Body of pancreas (tissue), 4 donors: ENCODE results near the gene RAB3GAP1. TPM values are rescaled to one million over a fixed set of nuclear protein-coding genes. Genes with fewer than 3 reads are reported as not detected.
A peak's percentile ranks its signal among the peaks of the same experiment; 100 is the strongest.
"Not testable (repeated sequence)": the region's sequence is repeated elsewhere in the genome, so short reads cannot be mapped to it uniquely, and the experiment has no call there.

Source experiments
- ATAC-seq: fragments of 150-250 bp; one replicate; pipeline ENCODE4 v1.9.1; 2016
- DNase-seq, 4 donors: peaks; one replicate each; pipeline ENCODE4 v3.0.0-alpha.2; 2019
- H3K27ac ChIP-seq, 4 donors: fragments of 200-600 bp; sonication (generic); 1 replicate in 3 of 4; 2 replicates in 1 of 4; pipeline versions ENCODE4 v1.5.1 to v1.6.1; 2016 to 2019; ENCODE audit warnings: mild to moderate bottlenecking in 1 of 4, mixed read lengths in 1 of 4, moderate library complexity in 1 of 4
- H3K27me3 ChIP-seq, 2 donors: fragments of 200-600 bp; sonication (generic); one replicate each; pipeline ENCODE4 v1.6.0; 2016; ENCODE audit warnings: mild to moderate bottlenecking in 1 of 2
- H3K36me3 ChIP-seq, 2 donors: fragments of 200-600 bp; sonication (generic); replicated peaks in 1 of 2; 2 replicates each; pipeline ENCODE4 v1.5.1; 2016; ENCODE audit warnings: low read depth in 2 of 2; ENCODE audit not compliant: insufficient read depth in 1 of 2
- H3K4me1 ChIP-seq: fragments of 200-600 bp; sonication (generic); one replicate; pipeline ENCODE4 v1.6.0; 2016
- H3K4me3 ChIP-seq, 2 donors: fragments of 200-600 bp; sonication (generic); 1 replicate in 1 of 2; 2 replicates in 1 of 2; pipeline ENCODE4 v1.5.1; 2016 to 2019
- H3K9me3 ChIP-seq, 3 donors: fragments of 200-600 bp; sonication (generic); 1 replicate in 2 of 3; 2 replicates in 1 of 3; pipeline ENCODE4 v1.5.1; 2016
- POLR2A ChIP-seq, 3 donors: fragments of 450-650 bp; IDR thresholded peaks; one replicate each; pipeline ENCODE4 v1.6.1; 2016; ENCODE audit warnings: antibody characterized with exemption in 3 of 3, mild to moderate bottlenecking in 2 of 3
- WGBS, 2 donors: methylation state at CpG; one replicate each; pipeline ENCODE4 v1.1.5; 2017; 5-methylcytosine and 5-hydroxymethylcytosine counted together
- intact Hi-C: fragments of 100-400 bp; cut with DNase I; formaldehyde crosslinking; loops from one replicate; pipeline ENCODE4 v1.15.1; 2023
- total RNA-seq, 2 donors: library from RNA; depleted of rRNA; stranded (reverse); fragments of >200 nt; gene quantifications; one replicate each; pipeline ENCODE4 v1.1.0, GENCODE V29; 2016
- TF ChIP-seq, protein P1 (sequence below), 7 experiments: fragments of 450-650 bp in 4 of 7; fragments of 200-600 bp in 3 of 7; sonication (generic) in 3 of 7; IDR thresholded peaks; one replicate each; pipeline ENCODE4 v1.5.1; 2016 to 2019; ENCODE audit warnings: antibody characterized with exemption in 7 of 7

RAB3GAP1 gene
- total RNA-seq, 2 donors from 2014 or later, result 29.3 to 39.2 TPM

GRCh38 chr2:135022952-135023880, 28.9 kb upstream of the RAB3GAP1 start:
- WGBS, 2 donors, result 85 to 87% methylated on average over 10 of the region's 10 CpGs
- no peak overlapping the region for H3K4me3 ChIP-seq

DNA sequence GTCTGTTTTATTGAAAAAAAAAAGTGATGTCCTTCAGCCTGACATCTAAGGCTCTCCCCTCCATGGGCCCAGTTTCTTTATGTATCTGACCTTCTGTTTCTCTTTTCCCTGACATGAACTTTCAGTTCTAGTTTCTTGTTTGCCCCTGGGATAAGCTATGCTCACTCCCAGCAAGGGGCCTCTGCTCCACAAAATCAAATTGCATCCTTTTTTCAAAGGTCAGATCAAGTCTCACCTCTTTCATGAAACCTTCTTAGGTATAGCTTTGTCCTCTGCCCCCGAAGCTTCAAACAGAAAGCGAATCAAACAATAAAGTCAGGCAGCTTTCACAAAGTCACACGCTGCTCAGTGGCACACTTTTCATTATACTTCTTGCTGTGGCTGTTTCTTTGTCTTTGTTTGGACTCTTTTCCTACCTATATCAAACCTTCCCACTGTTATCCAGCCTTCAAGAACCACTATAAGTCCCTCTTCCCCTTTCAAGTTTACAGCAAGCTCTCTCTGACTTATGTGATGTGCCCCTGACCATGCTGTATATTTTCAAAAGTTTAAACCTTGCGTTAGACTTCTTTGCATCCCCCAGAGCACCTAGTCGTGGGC, 28.1 kb upstream of the RAB3GAP1 start:
- no peak for ATAC-seq
- 89 to 93% methylated on average over 5 of the region's 5 CpGs for WGBS, 2 donors
- H3K27me3 ChIP-seq, result no peaks in the 10 kb centered on the region
- H3K27ac ChIP-seq, result no peak overlapping the region
- H3K4me3 ChIP-seq, result no peak overlapping the region
- H3K4me1 ChIP-seq, result peaks cover 2% of the 10 kb centered on the region
- no peak for TF ChIP-seq POLR2A (IDR thresholded peaks at IDR 0.05)
- TF ChIP-seq, protein P1, sequence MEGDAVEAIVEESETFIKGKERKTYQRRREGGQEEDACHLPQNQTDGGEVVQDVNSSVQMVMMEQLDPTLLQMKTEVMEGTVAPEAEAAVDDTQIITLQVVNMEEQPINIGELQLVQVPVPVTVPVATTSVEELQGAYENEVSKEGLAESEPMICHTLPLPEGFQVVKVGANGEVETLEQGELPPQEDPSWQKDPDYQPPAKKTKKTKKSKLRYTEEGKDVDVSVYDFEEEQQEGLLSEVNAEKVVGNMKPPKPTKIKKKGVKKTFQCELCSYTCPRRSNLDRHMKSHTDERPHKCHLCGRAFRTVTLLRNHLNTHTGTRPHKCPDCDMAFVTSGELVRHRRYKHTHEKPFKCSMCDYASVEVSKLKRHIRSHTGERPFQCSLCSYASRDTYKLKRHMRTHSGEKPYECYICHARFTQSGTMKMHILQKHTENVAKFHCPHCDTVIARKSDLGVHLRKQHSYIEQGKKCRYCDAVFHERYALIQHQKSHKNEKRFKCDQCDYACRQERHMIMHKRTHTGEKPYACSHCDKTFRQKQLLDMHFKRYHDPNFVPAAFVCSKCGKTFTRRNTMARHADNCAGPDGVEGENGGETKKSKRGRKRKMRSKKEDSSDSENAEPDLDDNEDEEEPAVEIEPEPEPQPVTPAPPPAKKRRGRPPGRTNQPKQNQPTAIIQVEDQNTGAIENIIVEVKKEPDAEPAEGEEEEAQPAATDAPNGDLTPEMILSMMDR (IDR thresholded peaks at IDR 0.05), result no peak
- H3K9me3 ChIP-seq, result no peaks in the 10 kb centered on the region
- intact Hi-C loops, result no loop called here
- no peaks in the 10 kb centered on the region for H3K36me3 ChIP-seq
- DNase-seq, result no peak

More at GRCh38 chr2:135022952-135023880, 28.9 kb upstream of the RAB3GAP1 start:
- no peaks in the 10 kb centered on the region for H3K4me1 ChIP-seq
- ATAC-seq, result no peak
- H3K27me3 ChIP-seq, result no peaks in the 10 kb centered on the region
- TF ChIP-seq POLR2A (IDR thresholded peaks at IDR 0.05), result no peak
- TF ChIP-seq, protein P1 (IDR thresholded peaks at IDR 0.05), result no peak
- no peaks in the 10 kb centered on the region for H3K36me3 ChIP-seq
- H3K9me3 ChIP-seq, result no peaks in the 10 kb centered on the region
- intact Hi-C loops, result no loop called here
- no peak for DNase-seq
- no peak overlapping the region for H3K27ac ChIP-seq

GRCh38 chr2:135029481-135030134, 22.5 kb upstream of the RAB3GAP1 start:
- peak; percentile 64 for ATAC-seq
- 28 to 30% methylated on average over 2 of the region's 2 CpGs for whole genome bisulfite sequencing, 2 donors
- Histone ChIP-seq H3K27me3 (no peaks in the 10 kb centered on the region), H3K9me3 (no peaks in the 10 kb centered on the region), H3K27ac (no peak overlapping the region), H3K4me1 (peaks cover 12% of the 10 kb centered on the region), H3K36me3 (no peaks in the 10 kb centered on the region), H3K4me3 (no peak overlapping the region)
- TF ChIP-seq, protein P1 (IDR thresholded peaks at IDR 0.05), result no peak
- no peak for TF ChIP-seq POLR2A (IDR thresholded peaks at IDR 0.05)
- intact Hi-C loops, result no loop called here
- no peak for DNase-seq

- intact Hi-C loops, result no loop called here
- H3K4me1 ChIP-seq, result peaks cover 12% of the 10 kb centered on the region
These were observed 21.3 kb upstream of the RAB3GAP1 start for GRCh38 chr2:135030826-135031225.

DNA sequence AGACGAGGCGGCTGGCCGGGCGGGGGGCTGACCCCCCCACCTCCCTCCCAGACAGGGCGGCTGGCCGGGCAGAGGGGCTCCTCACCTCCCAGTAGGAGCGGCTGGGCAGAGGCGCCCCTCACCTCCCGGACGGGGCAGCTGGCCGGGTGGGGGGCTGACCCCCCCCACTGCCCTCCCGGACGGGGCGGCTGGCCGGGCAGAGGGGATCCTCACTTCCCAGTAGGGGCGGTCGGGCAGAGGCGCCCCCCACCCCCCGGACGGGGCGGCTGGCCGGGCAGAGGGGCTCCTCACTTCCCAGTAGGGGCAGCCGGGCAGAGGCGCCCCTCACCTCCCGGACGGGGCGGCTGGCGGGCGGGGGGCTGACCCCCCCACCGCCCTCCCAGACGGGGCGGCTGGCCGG, 18.9 kb upstream of the RAB3GAP1 start:
- H3K4me3 ChIP-seq, ATAC-seq, intact Hi-C loops, DNase-seq, H3K27me3 ChIP-seq, H3K9me3 ChIP-seq, H3K27ac ChIP-seq, H3K36me3 ChIP-seq: not testable (repeated sequence)
- WGBS, 2 donors, result 92% methylated on average over 5 of the region's 33 CpGs; no CpG with 5 or more reads in 1 of the 2 donors
- H3K4me1 ChIP-seq, result peaks cover 12% of the 10 kb centered on the region

More at GRCh38 chr2:135030826-135031225, 21.3 kb upstream of the RAB3GAP1 start:
- TF ChIP-seq, protein P1 (IDR thresholded peaks at IDR 0.05), result no peak
- no peak for TF ChIP-seq POLR2A (IDR thresholded peaks at IDR 0.05)
- no peaks in the 10 kb centered on the region for H3K36me3 ChIP-seq
- ATAC-seq, result no peak
- no peaks in the 10 kb centered on the region for H3K9me3 ChIP-seq
- no peak overlapping the region for H3K27ac ChIP-seq
- 87 to 94% methylated on average over 1 of the region's 1 CpG for WGBS, 2 donors
- H3K4me3 ChIP-seq, result no peak overlapping the region
- H3K27me3 ChIP-seq, result no peaks in the 10 kb centered on the region
- DNase-seq, result peak in 1 of 4 donors; percentile 11
